Peyer's patch (tissue), 4 donors: Measurements from ENCODE around the gene THRB.

Experiments used
- CTCF ChIP-seq, 6 experiments: fragments of 450-650 bp in 4 of 6; fragments of 200-600 bp in 2 of 6; sonication (generic) in 1 of 6; IDR thresholded peaks; one replicate each; pipeline ENCODE4 v1.5.1; 2017 to 2019; ENCODE audit warnings: antibody characterized with exemption in 6 of 6, mild to moderate bottlenecking in 3 of 6, moderate library complexity in 1 of 6
- POLR2A ChIP-seq, 2 donors: fragments of 450-650 bp; IDR thresholded peaks; one replicate each; pipeline ENCODE4 v1.5.1; 2017; ENCODE audit warnings: antibody characterized with exemption in 2 of 2, mild to moderate bottlenecking in 2 of 2, moderate library complexity in 2 of 2

- TF ChIP-seq CTCF (IDR thresholded peaks at IDR 0.05) (no peak), POLR2A (IDR thresholded peaks at IDR 0.05) (no peak)
These were observed 310.0 kb downstream of the THRB start for GRCh38 chr3:24184528-24185176.
